IMR-90 (cell line): ENCODE results near the gene FARS2. TPM values are rescaled to one million over a fixed set of nuclear protein-coding genes. Genes with fewer than 3 reads are reported as not detected.

Experiments used
- ATAC-seq: fragments of 200-7000 bp; cut with Tn5 transposase; 2 replicates; pipeline ENCODE4 v1.9.1; 2020; ENCODE audit warnings: low read depth, mild to moderate bottlenecking, moderate library complexity
- BruUV-seq: library from RNA; stranded (reverse); fragments of 400-500 nt; replicated peaks from 2 replicates; lab custom pipeline; 2021; lab: Mats Ljungman, UMichigan
- CTCF ChIA-PET: fragments of 300-600 bp; formaldehyde crosslinking; extraction: SDS; loops from one replicate; lab custom pipeline; 2021; ENCODE audit warnings: antibody characterized with exemption; lab: Yijun Ruan, JAX
- POLR2A ChIA-PET: fragments of 300-600 bp; sonication (Branson Sonifier 250); formaldehyde crosslinking; loops from one replicate; lab custom pipeline; 2022; ENCODE audit warnings: antibody characterized with exemption; ENCODE audit not compliant: unreplicated experiment; lab: Charles Lee
- DNase-seq: peaks from one replicate; pipeline ENCODE4 v3.0.0; 2013
- H2AFZ ChIP-seq: replicated peaks from 2 replicates; pipeline ENCODE3; 2013; ENCODE audit warnings: low read length, mild to moderate bottlenecking; ENCODE audit not compliant: poor library complexity
- H2AK5ac ChIP-seq: 2 replicates; pipeline ENCODE4 v1.6.1; 2013; ENCODE audit warnings: low read depth, low read length, inconsistent platforms
- H2AK9ac ChIP-seq: replicated peaks from 2 replicates; pipeline ENCODE3; 2013; ENCODE audit warnings: mild to moderate bottlenecking, low read depth, low read length, moderate library complexity; ENCODE audit not compliant: poor library complexity
- H2BK120ac ChIP-seq: 2 replicates; pipeline ENCODE4 v1.6.1; 2013; ENCODE audit warnings: low read depth, low read length, inconsistent platforms
- H2BK15ac ChIP-seq: 3 replicates; pipeline ENCODE4 v1.6.1; 2013; ENCODE audit warnings: low read depth, low read length, inconsistent platforms
- H2BK20ac ChIP-seq: 2 replicates; pipeline ENCODE4 v1.6.1; 2013; ENCODE audit warnings: low read depth, mild to moderate bottlenecking, inconsistent platforms, low read length, moderate library complexity
- H2BK5ac ChIP-seq: 2 replicates; pipeline ENCODE4 v1.6.1; 2013; ENCODE audit warnings: mild to moderate bottlenecking, low read depth, low read length, inconsistent platforms; ENCODE audit not compliant: poor library complexity, severe bottlenecking
- H3K14ac ChIP-seq: replicated peaks from 2 replicates; pipeline ENCODE4 v1.6.1; 2013; ENCODE audit warnings: low read depth, low read length, inconsistent platforms
- H3K18ac ChIP-seq: 2 replicates; pipeline ENCODE4 v1.6.1; 2013; ENCODE audit warnings: low read depth, low read length, control low read depth
- H3K23ac ChIP-seq: 2 replicates; pipeline ENCODE4 v1.6.1; 2013; ENCODE audit warnings: low read depth, low read length, inconsistent platforms
- H3K27ac ChIP-seq: 2 replicates; pipeline ENCODE4 v1.5.1; 2013; ENCODE audit warnings: mild to moderate bottlenecking, control low read depth, low read length; ENCODE audit not compliant: insufficient read depth
- H3K27me3 ChIP-seq: 2 replicates; pipeline ENCODE4 v1.6.1; 2013; ENCODE audit warnings: low read length; ENCODE audit not compliant: control insufficient read depth, insufficient read depth
- H3K36me3 ChIP-seq: 2 replicates; pipeline ENCODE4 v1.6.1; 2013; ENCODE audit warnings: low read length, mixed read lengths; ENCODE audit not compliant: control insufficient read depth, insufficient read depth
- H3K4ac ChIP-seq: 2 replicates; pipeline ENCODE4 v1.6.1; 2013; ENCODE audit warnings: low read depth, low read length, inconsistent platforms
- H3K4me1 ChIP-seq: 2 replicates; pipeline ENCODE4 v1.6.1; 2013; ENCODE audit warnings: low read length, mixed read lengths; ENCODE audit not compliant: control insufficient read depth, insufficient read depth
- H3K4me2 ChIP-seq: 2 replicates; pipeline ENCODE4 v1.6.1; 2013; ENCODE audit warnings: low read depth, mild to moderate bottlenecking, control low read depth, low read length, moderate library complexity
- H3K4me3 ChIP-seq: 2 replicates; pipeline ENCODE4 v1.5.1; 2013; ENCODE audit warnings: low read depth, mild to moderate bottlenecking, control low read depth, low read length, moderate library complexity; ENCODE audit not compliant: insufficient read depth
- H3K56ac ChIP-seq: 2 replicates; pipeline ENCODE4 v1.6.1; 2013; ENCODE audit warnings: low read length, inconsistent platforms; ENCODE audit not compliant: insufficient read depth; ENCODE audit errors: extremely low read depth
- H3K79me1 ChIP-seq, 2 experiments: 2 replicates each; pipeline ENCODE4 v1.6.1; 2013; ENCODE audit warnings: low read length in 2 of 2, inconsistent platforms in 1 of 2, low read depth in 1 of 2
- H3K9ac ChIP-seq: 2 replicates; pipeline ENCODE4 v1.6.1; 2013; ENCODE audit warnings: low read depth, low read length, control low read depth
- H3K9me1 ChIP-seq: 2 replicates; pipeline ENCODE4 v1.6.1; 2013; ENCODE audit warnings: low read length, inconsistent platforms; ENCODE audit not compliant: insufficient read depth
- H3K9me3 ChIP-seq: 2 replicates; pipeline ENCODE4 v1.6.1; 2013; ENCODE audit warnings: low read length; ENCODE audit not compliant: control insufficient read depth, insufficient read depth
- H4K20me1 ChIP-seq: 2 replicates; pipeline ENCODE4 v1.6.1; 2013; ENCODE audit warnings: low read length, inconsistent platforms; ENCODE audit not compliant: insufficient read depth
- H4K5ac ChIP-seq: 2 replicates; pipeline ENCODE4 v1.6.1; 2013; ENCODE audit warnings: mild to moderate bottlenecking, low read depth, low read length, control low read depth
- H4K8ac ChIP-seq, 2 experiments: 2 replicates each; pipeline ENCODE4 v1.6.1; 2013; ENCODE audit warnings: low read depth in 2 of 2, low read length in 2 of 2, control low read depth in 1 of 2, inconsistent platforms in 1 of 2
- H4K91ac ChIP-seq: 2 replicates; pipeline ENCODE4 v1.6.1; 2013; ENCODE audit warnings: low read depth, low read length, inconsistent platforms; ENCODE audit not compliant: insufficient read depth
- BHLHE40 ChIP-seq: fragments of 150-350 bp; IDR thresholded peaks from 2 replicates; pipeline ENCODE4 v1.6.1; 2016; ENCODE audit warnings: mild to moderate bottlenecking, low read depth, low read length
- CEBPB ChIP-seq: IDR thresholded peaks from 2 replicates; pipeline ENCODE4 v1.6.1; 2012; ENCODE audit warnings: low read depth, low read length, improper control_type of control experiment
- CHD1 ChIP-seq: IDR thresholded peaks from 2 replicates; pipeline ENCODE4 v1.6.1; 2012; ENCODE audit warnings: low read depth, low read length, improper control_type of control experiment
- CTCF ChIP-seq: conservative IDR thresholded peaks from 2 replicates; pipeline ENCODE4 v1.5.1; 2012; ENCODE audit warnings: mild to moderate bottlenecking, low read depth, low read length, improper control_type of control experiment
- ELK1 ChIP-seq: fragments of 150-350 bp; IDR thresholded peaks from 2 replicates; pipeline ENCODE4 v1.6.1; 2016; ENCODE audit warnings: low read depth, mild to moderate bottlenecking, low read length, moderate library complexity, borderline replicate concordance
- FOS ChIP-seq: fragments of 150-350 bp; IDR thresholded peaks from 2 replicates; pipeline ENCODE4 v1.6.1; 2016; ENCODE audit warnings: low read depth, low read length
- MAFK ChIP-seq: IDR thresholded peaks from 2 replicates; pipeline ENCODE4 v1.6.1; 2012; ENCODE audit warnings: low read depth, low read length, improper control_type of control experiment
- MAZ ChIP-seq: IDR thresholded peaks from 2 replicates; pipeline ENCODE4 v1.6.1; 2012; ENCODE audit warnings: low read depth, mild to moderate bottlenecking, low read length, improper control_type of control experiment, moderate library complexity, borderline replicate concordance
- MXI1 ChIP-seq: IDR thresholded peaks from 2 replicates; pipeline ENCODE4 v1.6.1; 2012; ENCODE audit warnings: low read depth, mild to moderate bottlenecking, low read length, moderate library complexity, borderline replicate concordance
- NFE2L2 ChIP-seq: fragments of 150-350 bp; IDR thresholded peaks from 2 replicates; pipeline ENCODE4 v1.6.1; 2016; ENCODE audit warnings: low read depth, mild to moderate bottlenecking, low read length
- POLR2A ChIP-seq: IDR thresholded peaks from 2 replicates; pipeline ENCODE4 v1.6.1; 2012; ENCODE audit warnings: mild to moderate bottlenecking, low read depth, low read length
- RAD21 ChIP-seq: IDR thresholded peaks from 2 replicates; pipeline ENCODE4 v1.6.1; 2012; ENCODE audit warnings: low read length, improper control_type of control experiment
- RCOR1 ChIP-seq: IDR thresholded peaks from 2 replicates; pipeline ENCODE4 v1.6.1; 2012; ENCODE audit warnings: mild to moderate bottlenecking, low read length, improper control_type of control experiment; ENCODE audit not compliant: insufficient replicate concordance
- RFX5 ChIP-seq: IDR thresholded peaks from 2 replicates; pipeline ENCODE4 v1.8.0; 2012; ENCODE audit warnings: low read depth, mild to moderate bottlenecking, low read length, moderate library complexity
- SMC3 ChIP-seq: fragments of 150-350 bp; IDR thresholded peaks from 2 replicates; pipeline ENCODE4 v1.6.1; 2016; ENCODE audit warnings: low read depth, mild to moderate bottlenecking, antibody characterized with exemption, low read length, moderate library complexity
- USF2 ChIP-seq: fragments of 150-350 bp; IDR thresholded peaks from 2 replicates; pipeline ENCODE4 v1.6.1; 2017; ENCODE audit warnings: mild to moderate bottlenecking, antibody characterized with exemption, low read length, low read depth
- WGBS, 2 experiments: methylation state at CpG; one replicate each; pipeline versions ENCODE4 v1.1.5 to v1.1.7; 2013; ENCODE audit warnings: missing lambda C conversion rate in 2 of 2; ENCODE audit not compliant: insufficient read length in 1 of 2; ENCODE audit errors: extremely low coverage in 2 of 2; 5-methylcytosine and 5-hydroxymethylcytosine counted together
- dilution Hi-C: fragments of 300-500 bp; cut with HindIII; formaldehyde crosslinking; loops from one replicate; pipeline ENCODE4 v1.14.3; 2018; ENCODE audit warnings: low sequenced_read_pairs; ENCODE audit not compliant: unreplicated experiment
- in situ Hi-C: fragments of 300-500 bp; cut with MboI; formaldehyde crosslinking; loops from 3 replicates; pipeline ENCODE4 v1.14.3; 2019; ENCODE audit warnings: low sequenced_read_pairs, inconsistent platforms, mixed read lengths
- intact Hi-C: fragments of 100-400 bp; cut with micrococcal nuclease; formaldehyde crosslinking; loops from 2 replicates; pipeline ENCODE4 v1.10.0; 2022
- polyA plus RNA-seq, 3 experiments: library from polyadenylated mRNA; depleted of rRNA; stranded (reverse); fragments of >200 nt; gene quantifications; 2 replicates each; pipeline ENCODE4 v1.2.3, GENCODE V29; 2012; ENCODE audit warnings: low replicate concordance in 1 of 3
- total RNA-seq: library from RNA; depleted of rRNA; stranded (reverse); fragments of >200 nt; gene quantifications from 2 replicates; pipeline ENCODE4 v1.2.3, GENCODE V29; 2012

Gene FARS2
- total and polyA plus RNA-seq, 2 of the 4 experiments (the other 2 are of a cell fraction) = 12.1 to 28.9 TPM

- 100% methylated on average over 1 of the region's 3 CpGs; no CpG with 5 or more reads in 1 of the 2 experiments for WGBS, 2 experiments
- H2BK15ac ChIP-seq = no peak overlapping the region
- H4K5ac ChIP-seq = no peak overlapping the region
- H4K8ac ChIP-seq = no peak overlapping the region
- no peak overlapping the region for H3K4ac ChIP-seq
- no peak overlapping the region for H2BK20ac ChIP-seq
- H3K4me1 ChIP-seq = no peaks in the 10 kb centered on the region
- H3K9me3 ChIP-seq = no peaks in the 10 kb centered on the region
- H4K91ac ChIP-seq = no peak overlapping the region
- ATAC-seq (no peak), DNase-seq (no peak)
- intact Hi-C loops = no loop called here
- dilution Hi-C loops = no loop called here
- no peak overlapping the region for H3K9ac ChIP-seq
- no peak overlapping the region for H2AK5ac ChIP-seq
- POLR2A ChIA-PET = no interaction called here
- peaks cover 22 to 29% of the 10 kb centered on the region in 2 experiments for H3K79me1 ChIP-seq
- in situ Hi-C loops = no loop called here
- no peak overlapping the region for H2BK5ac ChIP-seq
- H2BK120ac ChIP-seq = no peak overlapping the region
- no peak overlapping the region for H2AFZ ChIP-seq
- H3K27ac ChIP-seq = no peak overlapping the region
- H3K27me3 ChIP-seq = no peaks in the 10 kb centered on the region
- no peak overlapping the region for H3K18ac ChIP-seq
- CTCF ChIA-PET = no interaction called here
- H4K20me1 ChIP-seq = no peaks in the 10 kb centered on the region
- H3K4me3 ChIP-seq = no peak overlapping the region
- no peak overlapping the region for H3K56ac ChIP-seq
- H3K9me1 ChIP-seq = no peaks in the 10 kb centered on the region; the same call in 1 of the 2 replicates
- H3K4me2 ChIP-seq = no peak overlapping the region
- H3K23ac ChIP-seq = no peak overlapping the region
- no peak for TF ChIP-seq RCOR1
- no peak for TF ChIP-seq RAD21
- TF ChIP-seq MAZ = no peak
- TF ChIP-seq MAFK = no peak
- no peak for TF ChIP-seq POLR2A
- TF ChIP-seq CHD1 = no peak
- no peak for TF ChIP-seq SMC3
- TF ChIP-seq BHLHE40 = no peak
- no peak for TF ChIP-seq NFE2L2
- no peak for TF ChIP-seq CTCF
- TF ChIP-seq MXI1 = no peak
- TF ChIP-seq FOS = no peak
- TF ChIP-seq USF2 = no peak
- TF ChIP-seq RFX5 = no peak
- no peak for TF ChIP-seq ELK1
- no peak for TF ChIP-seq CEBPB
- BruUV-seq = no TSS peak
- no peak overlapping the region for H2AK9ac ChIP-seq
- H3K36me3 ChIP-seq = no peaks in the 10 kb centered on the region
- no peak overlapping the region for H3K14ac ChIP-seq
Measured at GRCh38 chr6:5274231-5274630, 12.9 kb downstream of the FARS2 start.
